Measurements from ENCODE around the gene GPR18.
A peak's percentile ranks its signal among the peaks of the same experiment; 100 is the strongest.

Gene GPR18

GRCh38 chr13:99287551-99287950, 29.4 kb upstream of the GPR18 start:
- Histone ChIP-seq H3K27me3 (ENCODE audit: insufficient read depth, poor library complexity, severe bottlenecking) (no peaks in the 10 kb centered on the region), H3K4me3 (replicated peaks; ENCODE audit: insufficient read depth, low read length) (no peak overlapping the region), H3K27ac (replicated peaks) (peak overlapping the region; percentile 66)
- DNase-seq (ENCODE audit: low read depth in 1 of 2, low spot score in 1 of 2) = no peak
- TF ChIP-seq REST (IDR thresholded peaks at IDR 0.05; ENCODE audit: insufficient replicate concordance, low read depth) = no peak
- no peak for TF ChIP-seq GABPA (IDR thresholded peaks at IDR 0.05; ENCODE audit: low read depth)
- TF ChIP-seq POLR2AphosphoS5 (IDR thresholded peaks at IDR 0.05; ENCODE audit: low read depth) = no peak
- no peak for TF ChIP-seq SPI1 (IDR thresholded peaks at IDR 0.05; ENCODE audit: borderline replicate concordance, low read depth)
- TF ChIP-seq CTCF (IDR thresholded peaks at IDR 0.05; ENCODE audit: insufficient read depth, low read length) = no peak

- no peak overlapping the region for H3K4me3 ChIP-seq (replicated peaks; ENCODE audit: insufficient read depth, low read length)
- peak overlapping the region; percentile 1 for H3K27ac ChIP-seq (replicated peaks)
- TF ChIP-seq REST (IDR thresholded peaks at IDR 0.05; ENCODE audit: insufficient replicate concordance, low read depth) = no peak
- no peak for TF ChIP-seq CTCF (IDR thresholded peaks at IDR 0.05; ENCODE audit: insufficient read depth, low read length)
- TF ChIP-seq POLR2AphosphoS5 (IDR thresholded peaks at IDR 0.05; ENCODE audit: low read depth) = no peak
- no peak for TF ChIP-seq SPI1 (IDR thresholded peaks at IDR 0.05; ENCODE audit: borderline replicate concordance, low read depth)
- no peak for TF ChIP-seq GABPA (IDR thresholded peaks at IDR 0.05; ENCODE audit: low read depth)
- H3K27me3 ChIP-seq (ENCODE audit: insufficient read depth, poor library complexity, severe bottlenecking) = no peaks in the 10 kb centered on the region
- no peak for DNase-seq (ENCODE audit: low read depth in 1 of 2, low spot score in 1 of 2)
These were observed 27.4 kb upstream of the GPR18 start for GRCh38 chr13:99285432-99286182.

GRCh38 chr13:99282264-99283231, 24.4 kb upstream of the GPR18 start:
- H3K27ac ChIP-seq (replicated peaks) = peak overlapping the region; percentile 94
- H3K4me3 ChIP-seq (replicated peaks; ENCODE audit: insufficient read depth, low read length) = no peak overlapping the region
- TF ChIP-seq REST (IDR thresholded peaks at IDR 0.05; ENCODE audit: insufficient replicate concordance, low read depth) = no peak
- peak; percentile 83 for TF ChIP-seq SPI1 (IDR thresholded peaks at IDR 0.05; ENCODE audit: borderline replicate concordance, low read depth)
- no peak for DNase-seq (ENCODE audit: low read depth in 1 of 2, low spot score in 1 of 2)
- H3K27me3 ChIP-seq (ENCODE audit: insufficient read depth, poor library complexity, severe bottlenecking) = no peaks in the 10 kb centered on the region
